Aorta (tissue), 5 donors: ENCODE results near the gene ZNF879. TPM values are rescaled to one million over a fixed set of nuclear protein-coding genes. Genes with fewer than 3 reads are reported as not detected.

ENCODE experiments used
- ATAC-seq: fragments of 200-7000 bp; cut with Tn5 transposase; one replicate; pipeline ENCODE4 v1.9.1; 2022; ENCODE audit warnings: moderate library complexity; ENCODE audit not compliant: low FRiP score
- DNase-seq, 2 donors: peaks; one replicate each; pipeline ENCODE4 v3.0.0-alpha.2; 2020
- H3K27ac ChIP-seq, 2 donors: one replicate each; pipeline ENCODE4 v1.5.1; 2013; ENCODE audit warnings: low read length in 2 of 2, mild to moderate bottlenecking in 2 of 2, moderate library complexity in 2 of 2, control low read depth in 1 of 2, inconsistent platforms in 1 of 2, low read depth in 1 of 2
- H3K27me3 ChIP-seq, 2 donors: one replicate each; pipeline ENCODE4 v1.6.1; 2013; ENCODE audit warnings: control low read depth in 1 of 2, low read length in 1 of 2, mild to moderate bottlenecking in 1 of 2, moderate library complexity in 1 of 2; ENCODE audit not compliant: insufficient read depth in 2 of 2, control insufficient read depth in 1 of 2
- H3K36me3 ChIP-seq, 2 donors: one replicate each; pipeline ENCODE4 v1.6.1; 2013; ENCODE audit warnings: control low read depth in 1 of 2, low read length in 1 of 2, mild to moderate bottlenecking in 1 of 2; ENCODE audit not compliant: insufficient read depth in 2 of 2, control insufficient read depth in 1 of 2
- H3K4me1 ChIP-seq, 2 donors: one replicate each; pipeline ENCODE4 v1.6.1; 2013; ENCODE audit warnings: low read length in 2 of 2, control low read depth in 1 of 2, mild to moderate bottlenecking in 1 of 2, moderate library complexity in 1 of 2; ENCODE audit not compliant: insufficient read depth in 2 of 2, control insufficient read depth in 1 of 2
- H3K4me3 ChIP-seq, 2 donors: one replicate each; pipeline ENCODE4 v1.5.1; 2013; ENCODE audit warnings: low read length in 2 of 2, control low read depth in 1 of 2, mild to moderate bottlenecking in 1 of 2
- H3K9me3 ChIP-seq: one replicate; pipeline ENCODE4 v1.6.1; 2013; ENCODE audit warnings: mild to moderate bottlenecking, low read length; ENCODE audit not compliant: control insufficient read depth
- WGBS, 2 donors: extraction: QIAGEN DNeasy Blood & Tissue Kit; methylation state at CpG; one replicate each; pipeline ENCODE4 v1.1.7; 2013; 5-methylcytosine and 5-hydroxymethylcytosine counted together
- intact Hi-C, 2 donors: fragments of 100-400 bp; cut with DNase I; formaldehyde crosslinking; loops; one replicate each; pipeline versions ENCODE4 v1.14.2 to v1.15.0; 2022
- polyA plus RNA-seq, 2 donors: library from polyadenylated mRNA; stranded (reverse); fragments of 200-250 nt; gene quantifications; one replicate each; pipeline ENCODE4 v1.2.3, GENCODE V29; 2013
- total RNA-seq, 2 donors: library from RNA; stranded (reverse); fragmentation: NEBNext Ultra II Directional; extraction: Animal tissue kit (Norgen Biotek cat#: 25700); gene quantifications; one replicate each; pipeline ENCODE4 v1.2.1, GENCODE V29; 2021
- donor health status: healthy with polysubstance abuse.
- donor health status: Bipolar disorder and iron deficiency.
- donor health status: DM: no; HTN: no; CAD: no.
- donor health status: DM: no; HTN: no; CAD: no.
- donor health status: DM: yes; HTN: yes; CAD: no.

ZNF879 gene
- total and polyA plus RNA-seq, 4 donors = 1.4 to 6.1 (median 4.3) TPM

DNA sequence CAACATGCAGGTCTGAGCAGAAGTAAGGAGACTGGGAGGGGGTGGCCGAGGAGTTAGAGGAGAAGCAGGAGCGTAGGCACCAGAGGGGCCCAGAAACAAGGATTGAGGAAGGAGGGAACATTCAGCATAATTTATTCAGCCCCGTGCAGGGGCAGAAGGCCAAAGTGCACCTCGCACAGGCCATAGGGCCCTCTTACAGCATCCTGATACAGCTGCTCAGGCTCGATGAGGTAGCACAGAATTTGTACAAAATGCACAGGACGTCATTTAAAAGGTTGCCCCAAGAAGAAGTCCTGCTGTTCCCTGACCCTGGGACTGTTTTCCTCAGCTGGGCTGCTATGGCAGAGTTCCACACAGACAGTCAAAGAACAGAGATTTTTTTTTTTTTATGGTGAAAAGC lies 26.4 kb upstream of the ZNF879 start:
- Histone ChIP-seq H3K27me3 (no peaks in the 10 kb centered on the region), H3K4me1 (no peaks in the 10 kb centered on the region), H3K4me3 (no peak overlapping the region), H3K9me3 (peaks cover 7% of the 10 kb centered on the region), H3K27ac (no peak overlapping the region), H3K36me3 (no peaks in the 10 kb centered on the region)
- ATAC-seq (no peak), DNase-seq (no peak)
- WGBS, 2 donors = 67 to 76% methylated on average over 5 to 6 of the region's 6 CpGs
- intact Hi-C loops = no loop called here

DNA sequence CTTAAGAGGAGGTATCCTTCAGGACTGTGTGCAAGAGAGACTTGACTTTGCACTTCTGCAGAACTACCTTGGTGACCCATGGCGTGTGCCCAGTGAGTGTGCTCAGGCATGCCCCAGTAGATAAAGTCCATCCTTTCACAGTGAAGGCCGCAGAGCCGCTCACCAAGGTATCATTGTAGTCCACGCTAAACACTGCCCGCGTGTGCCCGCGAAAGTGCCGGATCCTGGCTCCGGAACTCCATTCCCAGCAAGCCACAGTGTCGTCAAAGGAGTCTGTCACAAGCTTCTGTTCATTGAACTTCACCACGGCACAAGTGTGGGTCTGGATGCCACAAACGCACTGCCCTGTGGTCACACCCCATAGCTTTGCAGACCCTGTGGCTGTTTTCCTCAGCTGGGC lies 25.2 kb upstream of the ZNF879 start:
- no peaks in the 10 kb centered on the region for H3K27me3 ChIP-seq
- H3K27ac ChIP-seq = no peak overlapping the region
- intact Hi-C loops = no loop called here
- H3K4me3 ChIP-seq = no peak overlapping the region
- DNase-seq (no peak), ATAC-seq (no peak)
- no peaks in the 10 kb centered on the region for H3K36me3 ChIP-seq
- WGBS, 2 donors = 93 to 94% methylated on average over 13 of the region's 13 CpGs
- H3K9me3 ChIP-seq = peaks cover 7% of the 10 kb centered on the region
- H3K4me1 ChIP-seq = no peaks in the 10 kb centered on the region

DNA sequence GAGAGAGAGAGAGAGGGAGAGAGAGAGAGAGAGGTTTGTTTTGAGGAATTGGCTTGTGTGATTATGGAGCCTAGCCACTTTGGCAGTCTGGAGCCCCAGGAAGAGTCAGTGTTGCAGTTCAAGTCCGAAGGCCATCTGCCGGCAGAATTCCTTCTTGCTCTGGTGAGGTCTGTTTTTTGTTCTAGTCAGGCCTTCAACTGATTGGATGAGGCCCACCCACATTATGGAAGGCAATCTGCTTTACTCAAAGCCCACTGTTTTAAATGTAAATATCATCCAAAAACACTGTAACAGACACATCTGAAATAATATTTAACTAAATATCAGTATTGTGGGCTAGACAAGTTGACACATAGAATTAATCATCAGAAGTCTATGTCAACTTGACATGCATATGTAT lies 17.0 kb upstream of the ZNF879 start:
- 78 to 90% methylated on average over 2 of the region's 2 CpGs for WGBS, 2 donors
- Histone ChIP-seq H3K27me3 (peaks cover 0 to 1% of the 10 kb centered on the region in 2 donors), H3K9me3 (peaks cover 4% of the 10 kb centered on the region), H3K4me3 (no peak overlapping the region), H3K36me3 (no peaks in the 10 kb centered on the region), H3K4me1 (no peaks in the 10 kb centered on the region), H3K27ac (no peak overlapping the region)
- intact Hi-C loops = no loop called here
- DNase-seq (no peak), ATAC-seq (no peak)

DNA sequence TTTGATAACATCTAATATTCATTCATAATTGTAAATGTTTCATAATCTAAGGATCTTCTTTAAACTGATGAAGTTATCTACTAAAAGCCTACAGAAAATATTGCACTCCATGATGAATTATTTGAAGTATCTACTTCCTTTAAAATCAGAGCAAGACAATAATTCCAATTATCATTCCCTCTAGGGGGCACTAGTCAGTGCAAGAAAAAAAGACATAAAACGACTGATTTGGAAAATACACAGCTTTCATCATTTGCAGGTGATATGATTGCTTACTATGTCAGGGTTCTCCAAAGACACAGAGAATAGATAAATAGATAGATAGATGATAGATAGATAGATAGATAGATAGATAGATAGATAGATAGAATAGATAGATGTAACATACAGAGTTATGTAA lies 14.9 kb upstream of the ZNF879 start:
- 18 to 31% methylated on average over 1 of the region's 1 CpG for WGBS, 2 donors
- ATAC-seq (no peak), DNase-seq (no peak)
- no peaks in the 10 kb centered on the region for H3K4me1 ChIP-seq
- H3K9me3 ChIP-seq = peaks cover 8% of the 10 kb centered on the region
- no peak overlapping the region for H3K4me3 ChIP-seq
- H3K36me3 ChIP-seq = no peaks in the 10 kb centered on the region
- intact Hi-C loops = no loop called here
- no peak overlapping the region for H3K27ac ChIP-seq
- peaks cover 0 to 1% of the 10 kb centered on the region in 2 donors for H3K27me3 ChIP-seq

DNA sequence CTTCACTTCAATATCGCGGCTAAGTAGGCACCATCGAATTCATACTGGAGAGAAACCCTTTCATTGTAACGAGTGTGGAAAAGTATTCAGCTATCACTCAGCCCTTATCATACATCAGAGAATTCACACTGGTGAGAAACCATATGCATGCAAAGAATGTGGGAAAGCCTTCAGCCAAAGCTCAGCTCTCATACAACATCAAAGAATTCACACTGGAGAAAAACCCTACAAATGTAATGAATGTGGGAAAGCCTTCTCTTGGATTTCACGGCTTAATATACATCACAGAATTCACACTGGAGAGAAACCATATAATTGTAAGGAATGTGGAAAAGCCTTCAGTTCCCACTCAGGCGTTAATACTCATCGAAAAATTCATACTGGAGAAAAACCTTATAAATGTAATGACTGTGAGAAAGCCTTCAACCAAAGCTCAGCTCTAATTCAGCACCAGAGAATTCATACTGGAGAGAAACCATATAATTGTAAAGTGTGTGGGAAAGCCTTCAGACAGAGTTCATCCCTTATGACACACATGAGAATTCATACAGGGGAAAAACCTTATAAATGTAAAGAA lies 9.5 kb downstream of the ZNF879 start:
- peaks cover 34% of the 10 kb centered on the region for H3K9me3 ChIP-seq
- H3K27me3 ChIP-seq = no peaks in the 10 kb centered on the region
- H3K27ac ChIP-seq = no peak overlapping the region
- H3K4me1 ChIP-seq = no peaks in the 10 kb centered on the region
- peaks cover 20 to 32% of the 10 kb centered on the region in 2 donors for H3K36me3 ChIP-seq
- H3K4me3 ChIP-seq = peak overlapping the region in 1 of 2 donors; percentile 2
- DNase-seq (no peak), ATAC-seq (no peak)
- intact Hi-C loops = no loop called here
- WGBS, 2 donors = 98 to 99% methylated on average over 7 of the region's 7 CpGs

- ATAC-seq = no peak
- intact Hi-C loops = no loop called here
- H3K9me3 ChIP-seq = peaks cover 2% of the 10 kb centered on the region
These were observed 21.2 kb downstream of the ZNF879 start for GRCh38 chr5:179044765-179045164.

GRCh38 chr5:179051784-179052183 lies 28.2 kb downstream of the ZNF879 start:
- intact Hi-C loops = no loop called here

More at GRCh38 chr5:179044765-179045164, 21.2 kb downstream of the ZNF879 start:
- Histone ChIP-seq H3K4me1 (no peaks in the 10 kb centered on the region), H3K27me3 (no peaks in the 10 kb centered on the region), H3K4me3 (no peak overlapping the region), H3K27ac (no peak overlapping the region), H3K36me3 (no peaks in the 10 kb centered on the region)
- WGBS, 2 donors = 64 to 68% methylated on average over 2 of the region's 2 CpGs
- DNase-seq = no peak

GRCh38 chr5:179054036-179054785 lies 30.6 kb downstream of the ZNF879 start:
- ATAC-seq = no peak
- Histone ChIP-seq H3K9me3 (peaks cover 5% of the 10 kb centered on the region), H3K36me3 (no peaks in the 10 kb centered on the region), H3K27me3 (peaks cover 0 to 2% of the 10 kb centered on the region in 2 donors), H3K4me1 (no peaks in the 10 kb centered on the region), H3K4me3 (no peak overlapping the region), H3K27ac (no peak overlapping the region)
- WGBS, 2 donors = 88% methylated on average over 15 of the region's 15 CpGs
- intact Hi-C loops = no loop called here
- no peak for DNase-seq

More at GRCh38 chr5:179051784-179052183, 28.2 kb downstream of the ZNF879 start:
- ATAC-seq (no peak), DNase-seq (no peak)
- no peak overlapping the region for H3K27ac ChIP-seq
- H3K4me3 ChIP-seq = no peak overlapping the region
- no peaks in the 10 kb centered on the region for H3K4me1 ChIP-seq
- 82 to 90% methylated on average over 9 of the region's 9 CpGs for WGBS, 2 donors
- H3K27me3 ChIP-seq = peaks cover 0 to 2% of the 10 kb centered on the region in 2 donors
- H3K36me3 ChIP-seq = no peaks in the 10 kb centered on the region
- H3K9me3 ChIP-seq = peaks cover 7% of the 10 kb centered on the region

DNA sequence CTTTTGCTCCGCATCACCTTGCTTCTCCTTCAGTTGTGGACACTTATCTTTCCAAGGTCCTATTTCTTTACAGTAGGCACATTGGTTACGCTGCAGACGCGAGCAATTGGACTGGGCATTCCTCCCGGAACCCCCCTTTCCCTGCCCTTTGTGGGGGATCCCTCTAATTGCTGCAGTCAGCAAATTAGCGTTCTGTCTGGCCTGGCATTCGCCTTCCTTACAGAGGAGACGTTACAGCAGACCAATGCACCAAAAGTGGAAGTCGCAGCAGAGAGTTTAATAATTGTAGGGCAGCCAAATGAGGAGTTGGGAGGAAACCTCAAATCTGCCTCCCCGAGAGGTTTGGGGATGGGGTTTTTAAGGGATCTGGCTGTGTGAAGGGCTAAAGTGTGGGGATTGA lies 31.3 kb downstream of the ZNF879 start:
- intact Hi-C loops = no loop called here
- H3K4me3 ChIP-seq = no peak overlapping the region

More for the DNA sequence above, 31.3 kb downstream of the ZNF879 start:
- ATAC-seq (no peak), DNase-seq (no peak)
- no peaks in the 10 kb centered on the region for H3K4me1 ChIP-seq
- H3K36me3 ChIP-seq = no peaks in the 10 kb centered on the region
- H3K9me3 ChIP-seq = peaks cover 5% of the 10 kb centered on the region
- H3K27ac ChIP-seq = no peak overlapping the region
- 87 to 88% methylated on average over 10 of the region's 10 CpGs for WGBS, 2 donors
- H3K27me3 ChIP-seq = peaks cover 0 to 2% of the 10 kb centered on the region in 2 donors
